Liver (tissue), 9 donors: ENCODE data around the gene SIX3. TPM values are rescaled to one million over a fixed set of nuclear protein-coding genes. Genes with fewer than 3 reads are reported as not detected.
A peak's percentile ranks its signal among the peaks of the same experiment; 100 is the strongest.

Source experiments
- DNase-seq: peaks from one replicate; pipeline ENCODE4 v3.0.0-alpha.2; 2017; ENCODE audit warnings: low spot score
- H3K27ac ChIP-seq, 2 donors: one replicate each; pipeline ENCODE4 v1.7.0; 2013; ENCODE audit warnings: inconsistent platforms in 2 of 2, low read length in 2 of 2, control low read depth in 1 of 2, low read depth in 1 of 2, mild to moderate bottlenecking in 1 of 2
- H3K27me3 ChIP-seq, 4 donors: one replicate each; pipeline versions ENCODE4 v1.6.1 to v1.7.0; 2013; ENCODE audit warnings: low read length in 3 of 4, inconsistent platforms in 1 of 4, mild to moderate bottlenecking in 1 of 4, moderate library complexity in 1 of 4; ENCODE audit not compliant: control insufficient read depth in 4 of 4, insufficient read depth in 4 of 4
- H3K36me3 ChIP-seq, 4 donors: one replicate each; pipeline versions ENCODE4 v1.6.1 to v1.7.0; 2013; ENCODE audit warnings: low read length in 3 of 4, mild to moderate bottlenecking in 3 of 4, low read depth in 1 of 4, moderate library complexity in 1 of 4; ENCODE audit not compliant: control insufficient read depth in 4 of 4, insufficient read depth in 3 of 4
- H3K4me1 ChIP-seq, 4 donors: one replicate each; pipeline versions ENCODE4 v1.6.1 to v1.7.0; 2013; ENCODE audit warnings: low read length in 3 of 4, mild to moderate bottlenecking in 3 of 4, moderate library complexity in 1 of 4; ENCODE audit not compliant: control insufficient read depth in 4 of 4, insufficient read depth in 4 of 4
- H3K4me3 ChIP-seq, 3 donors: one replicate each; pipeline versions ENCODE4 v1.6.1 to v1.7.0; 2013; ENCODE audit warnings: low read length in 3 of 3, control low read depth in 1 of 3, low read depth in 1 of 3, mild to moderate bottlenecking in 1 of 3
- H3K9ac ChIP-seq, 2 donors: one replicate each; pipeline ENCODE4 v1.7.0; 2013; ENCODE audit warnings: low read length in 2 of 2, mild to moderate bottlenecking in 2 of 2, moderate library complexity in 2 of 2, control low read depth in 1 of 2, low read depth in 1 of 2
- H3K9me3 ChIP-seq, 4 donors: one replicate each; pipeline versions ENCODE4 v1.6.1 to v1.7.0; 2013; ENCODE audit warnings: low read length in 3 of 4; ENCODE audit not compliant: control insufficient read depth in 4 of 4
- ATF3 ChIP-seq: IDR thresholded peaks from 2 replicates; pipeline ENCODE4 v1.6.1; 2016; ENCODE audit warnings: antibody characterized with exemption
- EGR1 ChIP-seq, 2 donors: IDR thresholded peaks; 2 replicates each; pipeline ENCODE4 v1.6.1; 2016 to 2018; ENCODE audit warnings: antibody characterized with exemption in 2 of 2, low read depth in 2 of 2
- FOXA1 ChIP-seq: IDR thresholded peaks from 2 replicates; pipeline ENCODE4 v1.6.1; 2016; ENCODE audit warnings: antibody characterized with exemption
- FOXA2 ChIP-seq: IDR thresholded peaks from 2 replicates; pipeline ENCODE4 v1.6.1; 2016; ENCODE audit warnings: antibody characterized with exemption
- GABPA ChIP-seq, 2 donors: IDR thresholded peaks in 1 of 2; conservative IDR thresholded peaks in 1 of 2; 2 replicates each; pipeline ENCODE4 v1.6.1; 2016; ENCODE audit warnings: antibody characterized with exemption in 2 of 2, mild to moderate bottlenecking in 1 of 2, moderate library complexity in 1 of 2
- HNF4A ChIP-seq, 2 donors: conservative IDR thresholded peaks; 2 replicates each; pipeline ENCODE4 v1.6.1; 2016; ENCODE audit warnings: antibody characterized with exemption in 2 of 2, mild to moderate bottlenecking in 2 of 2
- HNF4G ChIP-seq: IDR thresholded peaks from 2 replicates; pipeline ENCODE4 v1.6.1; 2016; ENCODE audit warnings: antibody characterized with exemption
- JUND ChIP-seq, 2 donors: IDR thresholded peaks; 2 replicates each; pipeline ENCODE4 v1.6.1; 2016; ENCODE audit warnings: antibody characterized with exemption in 2 of 2
- MAX ChIP-seq: IDR thresholded peaks from 2 replicates; pipeline ENCODE4 v1.6.1; 2016; ENCODE audit warnings: antibody characterized with exemption
- NR2F2 ChIP-seq: IDR thresholded peaks from 2 replicates; pipeline ENCODE4 v1.6.1; 2016; ENCODE audit warnings: antibody characterized with exemption
- RAD21 ChIP-seq, 2 donors: IDR thresholded peaks; 2 replicates each; pipeline ENCODE4 v1.6.1; 2016; ENCODE audit warnings: antibody characterized with exemption in 2 of 2, mild to moderate bottlenecking in 2 of 2
- RXRA ChIP-seq, 2 donors: IDR thresholded peaks; 2 replicates each; pipeline ENCODE4 v1.6.1; 2017 to 2018; ENCODE audit warnings: antibody characterized with exemption in 2 of 2, mild to moderate bottlenecking in 1 of 2
- SP1 ChIP-seq: IDR thresholded peaks from 2 replicates; pipeline ENCODE4 v1.6.1; 2018; ENCODE audit warnings: antibody characterized with exemption, mild to moderate bottlenecking
- TAF1 ChIP-seq: conservative IDR thresholded peaks from 2 replicates; pipeline ENCODE4 v1.6.1; 2016; ENCODE audit warnings: antibody characterized with exemption, mild to moderate bottlenecking
- YY1 ChIP-seq: IDR thresholded peaks from 2 replicates; pipeline ENCODE4 v1.6.1; 2016; ENCODE audit warnings: antibody characterized with exemption, mild to moderate bottlenecking
- WGBS: extraction: QIAGEN DNeasy Blood & Tissue Kit; methylation state at CpG from one replicate; pipeline ENCODE4 v1.1.7; 2013; 5-methylcytosine and 5-hydroxymethylcytosine counted together
- polyA plus RNA-seq, 2 donors: library from polyadenylated mRNA; stranded (reverse) in 1 of 2; unstranded in 1 of 2; fragments of 200-250 nt in 1 of 2; fragments of >200 nt in 1 of 2; fragmentation: Nextera tagmentation in 1 of 2; extraction: Ambion mirVana in 1 of 2; gene quantifications; one replicate each; pipeline versions ENCODE4 v1.2.1 to v1.2.3, GENCODE V29; 2013 to 2015
- total RNA-seq, 2 donors: library from RNA; depleted of rRNA; stranded (reverse); fragments of >200 nt; gene quantifications; one replicate each; pipeline ENCODE4 v1.2.3, GENCODE V29; 2014
- TF ChIP-seq, protein P1 (sequence below): IDR thresholded peaks from 2 replicates; pipeline ENCODE4 v1.6.1; 2016; ENCODE audit warnings: antibody characterized with exemption, mild to moderate bottlenecking
- TF ChIP-seq, protein P2 (sequence below): IDR thresholded peaks from 2 replicates; pipeline ENCODE4 v1.6.1; 2016; ENCODE audit warnings: antibody characterized with exemption
- TF ChIP-seq, protein P3 (sequence below): fragments of 150-350 bp; IDR thresholded peaks from 2 replicates; pipeline ENCODE4 v1.5.1; 2017; ENCODE audit warnings: improper control_type of control experiment, low read depth, low read length; ENCODE audit not compliant: missing input control
- donor health status: healthy.
- donor health status: healthy.
- donor health status: healthy.
- donor health status: healthy.
- donor health status: healthy.

Gene SIX3
- total and polyA plus RNA-seq, 4 donors: not detected

DNA sequence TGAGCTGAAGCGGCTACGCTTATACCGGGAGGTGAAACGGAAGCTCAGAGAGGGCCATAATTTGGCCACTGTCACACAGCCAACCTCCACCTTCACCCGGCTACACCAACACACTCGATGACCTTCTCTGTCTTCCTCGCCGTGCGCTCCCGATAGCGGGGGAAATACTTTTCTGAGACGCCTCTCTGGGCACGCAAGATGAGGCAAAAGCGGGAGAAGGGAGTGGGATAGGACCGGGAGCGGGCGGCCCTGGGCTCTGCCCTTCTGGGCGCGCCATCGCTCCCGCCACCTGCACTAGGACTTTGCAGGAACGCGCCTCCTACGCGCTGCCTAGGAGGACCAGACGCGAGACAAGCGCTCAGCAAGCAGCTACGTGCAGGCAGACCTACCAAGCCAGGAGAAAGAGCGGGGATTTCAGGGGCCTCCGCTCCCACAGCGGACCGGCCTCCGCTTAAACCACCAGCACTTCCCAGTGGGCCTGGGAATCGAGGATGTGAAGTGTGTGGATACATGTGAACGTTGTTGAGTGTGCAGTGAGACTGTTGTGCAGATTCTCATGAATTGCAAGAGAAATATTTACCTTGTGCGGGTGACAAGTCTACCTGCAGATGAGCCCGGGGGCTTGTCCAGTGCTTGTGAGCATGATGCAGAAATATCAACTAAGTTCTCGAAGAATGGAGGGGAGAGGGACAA is 11.4 kb downstream of the SIX3 start:
- Histone ChIP-seq H3K9ac (no peak overlapping the region), H3K36me3 (no peaks in the 10 kb centered on the region), H3K4me3 (peak overlapping the region in 1 of 3 donors; percentile 42), H3K4me1 (peaks cover 12 to 46% (median 33%) of the 10 kb centered on the region in 4 donors), H3K9me3 (no peaks in the 10 kb centered on the region), H3K27ac (no peak overlapping the region), H3K27me3 (peaks cover 5 to 18% (median 12%) of the 10 kb centered on the region in 4 donors)
- DNase-seq: no peak
- WGBS: 10% methylated on average over 39 of the region's 39 CpGs
- TF ChIP-seq FOXA1 (no peak), RXRA (IDR thresholded peaks at IDR 0.05) (no peak), MAX (no peak), HNF4G (no peak), JUND (IDR thresholded peaks at IDR 0.05) (no peak), NR2F2 (no peak), ATF3 (no peak), EGR1 (IDR thresholded peaks at IDR 0.05; ENCODE audit: low read depth in 2 of 2) (no peak), HNF4A (conservative IDR thresholded peaks at IDR 0.05) (no peak), TAF1 (no peak), FOXA2 (no peak), RAD21 (IDR thresholded peaks at IDR 0.05) (no peak), GABPA (IDR thresholded peaks at IDR 0.05 in 1 of 2, conservative IDR thresholded peaks at IDR 0.05 in 1 of 2) (no peak), SP1 (no peak), YY1 (no peak)
- TF ChIP-seq, protein P1, sequence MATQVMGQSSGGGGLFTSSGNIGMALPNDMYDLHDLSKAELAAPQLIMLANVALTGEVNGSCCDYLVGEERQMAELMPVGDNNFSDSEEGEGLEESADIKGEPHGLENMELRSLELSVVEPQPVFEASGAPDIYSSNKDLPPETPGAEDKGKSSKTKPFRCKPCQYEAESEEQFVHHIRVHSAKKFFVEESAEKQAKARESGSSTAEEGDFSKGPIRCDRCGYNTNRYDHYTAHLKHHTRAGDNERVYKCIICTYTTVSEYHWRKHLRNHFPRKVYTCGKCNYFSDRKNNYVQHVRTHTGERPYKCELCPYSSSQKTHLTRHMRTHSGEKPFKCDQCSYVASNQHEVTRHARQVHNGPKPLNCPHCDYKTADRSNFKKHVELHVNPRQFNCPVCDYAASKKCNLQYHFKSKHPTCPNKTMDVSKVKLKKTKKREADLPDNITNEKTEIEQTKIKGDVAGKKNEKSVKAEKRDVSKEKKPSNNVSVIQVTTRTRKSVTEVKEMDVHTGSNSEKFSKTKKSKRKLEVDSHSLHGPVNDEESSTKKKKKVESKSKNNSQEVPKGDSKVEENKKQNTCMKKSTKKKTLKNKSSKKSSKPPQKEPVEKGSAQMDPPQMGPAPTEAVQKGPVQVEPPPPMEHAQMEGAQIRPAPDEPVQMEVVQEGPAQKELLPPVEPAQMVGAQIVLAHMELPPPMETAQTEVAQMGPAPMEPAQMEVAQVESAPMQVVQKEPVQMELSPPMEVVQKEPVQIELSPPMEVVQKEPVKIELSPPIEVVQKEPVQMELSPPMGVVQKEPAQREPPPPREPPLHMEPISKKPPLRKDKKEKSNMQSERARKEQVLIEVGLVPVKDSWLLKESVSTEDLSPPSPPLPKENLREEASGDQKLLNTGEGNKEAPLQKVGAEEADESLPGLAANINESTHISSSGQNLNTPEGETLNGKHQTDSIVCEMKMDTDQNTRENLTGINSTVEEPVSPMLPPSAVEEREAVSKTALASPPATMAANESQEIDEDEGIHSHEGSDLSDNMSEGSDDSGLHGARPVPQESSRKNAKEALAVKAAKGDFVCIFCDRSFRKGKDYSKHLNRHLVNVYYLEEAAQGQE: no peak
- TF ChIP-seq, protein P2, sequence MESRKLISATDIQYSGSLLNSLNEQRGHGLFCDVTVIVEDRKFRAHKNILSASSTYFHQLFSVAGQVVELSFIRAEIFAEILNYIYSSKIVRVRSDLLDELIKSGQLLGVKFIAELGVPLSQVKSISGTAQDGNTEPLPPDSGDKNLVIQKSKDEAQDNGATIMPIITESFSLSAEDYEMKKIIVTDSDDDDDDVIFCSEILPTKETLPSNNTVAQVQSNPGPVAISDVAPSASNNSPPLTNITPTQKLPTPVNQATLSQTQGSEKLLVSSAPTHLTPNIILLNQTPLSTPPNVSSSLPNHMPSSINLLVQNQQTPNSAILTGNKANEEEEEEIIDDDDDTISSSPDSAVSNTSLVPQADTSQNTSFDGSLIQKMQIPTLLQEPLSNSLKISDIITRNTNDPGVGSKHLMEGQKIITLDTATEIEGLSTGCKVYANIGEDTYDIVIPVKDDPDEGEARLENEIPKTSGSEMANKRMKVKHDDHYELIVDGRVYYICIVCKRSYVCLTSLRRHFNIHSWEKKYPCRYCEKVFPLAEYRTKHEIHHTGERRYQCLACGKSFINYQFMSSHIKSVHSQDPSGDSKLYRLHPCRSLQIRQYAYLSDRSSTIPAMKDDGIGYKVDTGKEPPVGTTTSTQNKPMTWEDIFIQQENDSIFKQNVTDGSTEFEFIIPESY: no peak
- TF ChIP-seq, protein P3, sequence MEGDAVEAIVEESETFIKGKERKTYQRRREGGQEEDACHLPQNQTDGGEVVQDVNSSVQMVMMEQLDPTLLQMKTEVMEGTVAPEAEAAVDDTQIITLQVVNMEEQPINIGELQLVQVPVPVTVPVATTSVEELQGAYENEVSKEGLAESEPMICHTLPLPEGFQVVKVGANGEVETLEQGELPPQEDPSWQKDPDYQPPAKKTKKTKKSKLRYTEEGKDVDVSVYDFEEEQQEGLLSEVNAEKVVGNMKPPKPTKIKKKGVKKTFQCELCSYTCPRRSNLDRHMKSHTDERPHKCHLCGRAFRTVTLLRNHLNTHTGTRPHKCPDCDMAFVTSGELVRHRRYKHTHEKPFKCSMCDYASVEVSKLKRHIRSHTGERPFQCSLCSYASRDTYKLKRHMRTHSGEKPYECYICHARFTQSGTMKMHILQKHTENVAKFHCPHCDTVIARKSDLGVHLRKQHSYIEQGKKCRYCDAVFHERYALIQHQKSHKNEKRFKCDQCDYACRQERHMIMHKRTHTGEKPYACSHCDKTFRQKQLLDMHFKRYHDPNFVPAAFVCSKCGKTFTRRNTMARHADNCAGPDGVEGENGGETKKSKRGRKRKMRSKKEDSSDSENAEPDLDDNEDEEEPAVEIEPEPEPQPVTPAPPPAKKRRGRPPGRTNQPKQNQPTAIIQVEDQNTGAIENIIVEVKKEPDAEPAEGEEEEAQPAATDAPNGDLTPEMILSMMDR: no peak
